Stimulated activated CD4-positive, alpha-beta T cell treated with anti-CD3 and anti-CD28 coated beads, Interleukin-1b, Interleukin-23, amount 100 ng/mL, for 48 hours (primary cell): ENCODE measurements around the gene LMNTD2.
A peak's percentile ranks its signal among the peaks of the same experiment; 100 is the strongest.

ENCODE experiments used
- DNase-seq: peaks from one replicate; pipeline ENCODE4 v3.0.0-alpha.2; 2020

Gene LMNTD2

GRCh38 chr11:506995-507726 is 53.4 kb downstream of the LMNTD2 start, which contains the start of gene RNH1:
RNH1 (minus strand) TSS chr11:507242; CDS start chr11:502162, 5,080 bp downstream.
- DNase-seq, result peak; percentile 99

GRCh38 chr11:506238-506994 is 54.1 kb downstream of the LMNTD2 start:
- peak; percentile 97 for DNase-seq

DNA sequence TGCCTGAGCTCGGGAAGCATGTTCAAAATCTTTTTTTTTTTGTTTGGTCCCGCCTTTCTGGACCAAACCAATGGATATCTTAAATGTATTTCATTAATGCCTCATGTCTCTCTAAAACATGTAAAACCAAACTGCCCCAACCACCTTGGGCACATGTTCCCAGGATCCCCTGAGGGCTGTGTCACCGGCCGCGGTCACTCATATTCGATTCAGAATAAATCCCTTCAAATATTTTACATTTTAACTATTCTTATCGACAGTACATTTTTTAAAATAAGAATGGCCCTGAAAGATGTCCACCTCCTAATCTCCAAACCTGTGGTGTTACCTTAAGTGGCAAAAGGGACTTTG is 55.6 kb downstream of the LMNTD2 start:
- DNase-seq, result no peak
